Myocyte (in vitro differentiated cells): ENCODE data around the gene SREK1. TPM values are rescaled to one million over a fixed set of nuclear protein-coding genes. Genes with fewer than 3 reads are reported as not detected.
"Not testable (repeated sequence)": the region's sequence is repeated elsewhere in the genome, so short reads cannot be mapped to it uniquely, and the experiment has no call there.

Source experiments
- DNase-seq: peaks from one replicate; pipeline ENCODE4 v3.0.0-alpha.2; 2012; ENCODE audit warnings: low read depth
- polyA plus RNA-seq: library from polyadenylated mRNA; unstranded; fragments of >200 nt; gene quantifications from one replicate; pipeline ENCODE4 v1.2.1, GENCODE V29; 2012; ENCODE audit warnings: missing spikeins
- total RNA-seq: library from RNA; depleted of rRNA; stranded (reverse); fragments of >200 nt; gene quantifications from 2 replicates; pipeline ENCODE4 v1.2.3, GENCODE V29; 2014

SREK1 gene
- total RNA-seq, result 63.1 and 75.7 TPM in 2 replicates
- polyA plus RNA-seq, result 26.3 TPM

- DNase-seq, result peak; percentile 94
Measured at GRCh38 chr5:66144074-66144833, at the start of gene SREK1. TSS of gene SREK1 (plus strand) at chr5:66144300. CDS start at chr5:66144377, 77 bp downstream.

- DNase-seq, result no peak
Measured at GRCh38 chr5:66100851-66101250, 43.2 kb upstream of the SREK1 start.

GRCh38 chr5:66113160-66113559 lies 30.9 kb upstream of the SREK1 start:
- DNase-seq, result no peak

GRCh38 chr5:66118304-66118703 lies 25.8 kb upstream of the SREK1 start:
- DNase-seq, result no peak

- DNase-seq, result peak; percentile 11
Measured at GRCh38 chr5:66122379-66123034, 21.6 kb upstream of the SREK1 start.

GRCh38 chr5:66129144-66129543 lies 15.0 kb upstream of the SREK1 start:
- DNase-seq, result no peak

GRCh38 chr5:66130493-66130892 lies 13.6 kb upstream of the SREK1 start:
- DNase-seq, result no peak

GRCh38 chr5:66134407-66134861 lies 9.7 kb upstream of the SREK1 start:
- no peak for DNase-seq

GRCh38 chr5:66136053-66136452 lies 8.0 kb upstream of the SREK1 start:
- DNase-seq, result no peak

GRCh38 chr5:66136944-66137343 lies 7.2 kb upstream of the SREK1 start:
- not testable (repeated sequence) for DNase-seq

GRCh38 chr5:66138637-66139317 lies 5.3 kb upstream of the SREK1 start:
- no peak for DNase-seq

- DNase-seq, result no peak
Measured at GRCh38 chr5:66139318-66139712, 4.8 kb upstream of the SREK1 start.

- DNase-seq, result no peak
Measured at GRCh38 chr5:66142417-66142816, 1.7 kb upstream of the SREK1 start.

GRCh38 chr5:66143473-66144073 lies 527 bp upstream of the SREK1 start:
- no peak for DNase-seq

- DNase-seq, result peak; percentile 77
Measured at GRCh38 chr5:66144834-66145390, 812 bp downstream of the SREK1 start.

GRCh38 chr5:66145737-66146136 lies 1.6 kb downstream of the SREK1 start:
- DNase-seq, result no peak

GRCh38 chr5:66149950-66150349 lies 5.8 kb downstream of the SREK1 start:
- DNase-seq, result no peak

- DNase-seq, result no peak
Measured at GRCh38 chr5:66151030-66151429, 6.9 kb downstream of the SREK1 start.

GRCh38 chr5:66151491-66151890 lies 7.4 kb downstream of the SREK1 start:
- no peak for DNase-seq

- DNase-seq, result no peak
Measured at GRCh38 chr5:66157046-66157445, 12.9 kb downstream of the SREK1 start.

- no peak for DNase-seq
Measured at GRCh38 chr5:66161356-66161755, 17.3 kb downstream of the SREK1 start.
